IPS-NIHi11 (cell line): ENCODE measurements around the gene GPS1.

Experiments
- DNase-seq: peaks from one replicate; pipeline ENCODE4 v3.0.0; 2012; ENCODE audit warnings: mixed read lengths, low spot score

GPS1 gene

GRCh38 chr17:82103553-82104451, 52.1 kb downstream of the GPS1 start:
- DNase-seq: no peak

- no peak for DNase-seq
These were observed 53.2 kb downstream of the GPS1 start for GRCh38 chr17:82104797-82105416.

DNA sequence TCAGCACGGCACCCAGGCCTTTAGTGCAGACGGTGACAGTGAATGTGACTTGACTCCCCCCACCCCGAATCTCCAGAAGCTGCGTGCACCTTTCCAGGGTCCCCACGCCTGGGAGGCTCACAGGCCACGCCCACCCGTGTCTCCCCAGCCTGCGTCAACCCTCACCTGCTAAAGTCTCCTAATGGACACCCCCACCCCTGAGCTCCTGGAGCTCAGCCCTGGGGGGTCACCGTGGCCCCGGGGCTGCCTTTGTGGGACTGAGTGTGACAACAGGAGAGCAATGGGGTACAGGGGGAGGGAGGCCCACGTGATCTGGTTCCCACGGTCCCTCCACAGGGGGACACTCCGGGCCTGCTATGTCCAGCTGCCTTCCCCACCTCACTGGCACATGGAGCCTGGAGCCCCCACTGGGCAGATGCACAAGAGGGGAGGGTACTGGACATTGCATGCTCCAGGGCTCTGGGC, 53.8 kb downstream of the GPS1 start:
- no peak for DNase-seq

GRCh38 chr17:82105882-82106687, 54.4 kb downstream of the GPS1 start:
- DNase-seq: peak; percentile 85

GRCh38 chr17:82106688-82107305, 55.1 kb downstream of the GPS1 start:
- DNase-seq: no peak
